Endothelial cell of umbilical vein (primary cell): ENCODE measurements around the gene SIGLEC6. TPM values are rescaled to one million over a fixed set of nuclear protein-coding genes. Genes with fewer than 3 reads are reported as not detected.

Experiments
- BruUV-seq: library from RNA; stranded (reverse); fragments of 400-500 nt; replicated peaks from 2 replicates; lab custom pipeline; 2021; lab: Mats Ljungman, UMichigan
- CTCF ChIA-PET: fragments of 300-600, 350-600 bp; sonication (Branson Sonifier 250); formaldehyde crosslinking; loops from one replicate; lab custom pipeline; 2021; ENCODE audit warnings: antibody characterized with exemption, inconsistent platforms; lab: Charles Lee
- POLR2A ChIA-PET: fragments of 300-600, 350-600 bp; sonication (Branson Sonifier 250); formaldehyde crosslinking; loops from one replicate; lab custom pipeline; 2021; ENCODE audit warnings: antibody characterized with exemption, inconsistent platforms; lab: Charles Lee
- DNase-seq: peaks from one replicate; pipeline ENCODE4 v3.0.0-alpha.2; 2011; ENCODE audit warnings: low read depth, low spot score
- FAIRE-seq: peaks from 2 replicates; lab custom pipeline; 2011; peaks lifted over from hg19 to GRCh38; lab: Jason Lieb, UNC
- H2AFZ ChIP-seq: 2 replicates; pipeline ENCODE4 v1.6.0; 2012; ENCODE audit warnings: low read depth, low read length, control low read depth, inconsistent platforms
- H3K27ac ChIP-seq: 2 replicates; pipeline ENCODE4 v1.5.1; 2011; ENCODE audit warnings: low read depth, mild to moderate bottlenecking, control low read depth, low read length, moderate library complexity; ENCODE audit not compliant: insufficient read depth
- H3K27me3 ChIP-seq, 2 experiments: 2 replicates each; pipeline versions ENCODE4 v1.6.0 to v1.6.1; 2011; ENCODE audit warnings: low read length in 2 of 2, mixed read lengths in 1 of 2; ENCODE audit not compliant: control insufficient read depth in 2 of 2, insufficient read depth in 2 of 2
- H3K36me3 ChIP-seq, 2 experiments: 2 replicates in 1 of 2; 3 replicates in 1 of 2; pipeline ENCODE4 v1.5.1; 2011; ENCODE audit warnings: low read length in 2 of 2, mild to moderate bottlenecking in 1 of 2, moderate library complexity in 1 of 2; ENCODE audit not compliant: control insufficient read depth in 2 of 2, insufficient read depth in 2 of 2; ENCODE audit errors: extremely low read depth in 1 of 2
- H3K4me1 ChIP-seq: 3 replicates; pipeline ENCODE4 v1.5.1; 2011; ENCODE audit warnings: mild to moderate bottlenecking, low read length; ENCODE audit not compliant: control insufficient read depth, insufficient read depth; ENCODE audit errors: extremely low read depth
- H3K4me2 ChIP-seq: 2 replicates; pipeline ENCODE4 v1.6.1; 2011; ENCODE audit warnings: low read length, control low read depth, mixed read lengths; ENCODE audit not compliant: insufficient read depth
- H3K4me3 ChIP-seq, 3 experiments: fragments of 200-600 bp in 1 of 3; sonication (generic), shearing (Covaris generic) in 1 of 3; replicated peaks in 1 of 3; 2 replicates each; pipeline ENCODE4 v1.5.1; 2011 to 2016; ENCODE audit warnings: control low read depth in 3 of 3, low read length in 3 of 3, mild to moderate bottlenecking in 2 of 3, inconsistent platforms in 1 of 3, low read depth in 1 of 3, moderate library complexity in 1 of 3; ENCODE audit not compliant: insufficient read depth in 1 of 3
- H3K79me2 ChIP-seq: 2 replicates; pipeline ENCODE4 v1.6.0; 2012; ENCODE audit warnings: low read length, inconsistent platforms; ENCODE audit not compliant: control insufficient read depth, insufficient read depth
- H3K9ac ChIP-seq: replicated peaks from 2 replicates; pipeline ENCODE3; 2011; ENCODE audit warnings: low read length, control low read depth; ENCODE audit not compliant: insufficient read depth; ENCODE audit errors: extremely low read depth
- H3K9me1 ChIP-seq: replicated peaks from 3 replicates; pipeline ENCODE4 v1.6.0; 2011; ENCODE audit warnings: mild to moderate bottlenecking, low read length; ENCODE audit not compliant: control insufficient read depth, insufficient read depth; ENCODE audit errors: extremely low read depth
- H3K9me3 ChIP-seq: replicated peaks from 2 replicates; pipeline ENCODE4 v1.5.1; 2012; ENCODE audit warnings: low read length, inconsistent platforms; ENCODE audit not compliant: control insufficient read depth, insufficient read depth
- H4K20me1 ChIP-seq: replicated peaks from 2 replicates; pipeline ENCODE3; 2011; ENCODE audit warnings: mild to moderate bottlenecking, low read length; ENCODE audit not compliant: control insufficient read depth, insufficient read depth; ENCODE audit errors: extremely low read depth
- CTCF ChIP-seq, 2 donors: IDR thresholded peaks; 1 replicate in 1 of 2; 2 replicates in 1 of 2; pipeline ENCODE4 v1.5.1; 2011; ENCODE audit warnings: low read length in 2 of 2, mild to moderate bottlenecking in 2 of 2, moderate library complexity in 2 of 2, control low read depth in 1 of 2, inconsistent platforms in 1 of 2, low read depth in 1 of 2; ENCODE audit not compliant: insufficient read depth in 1 of 2; ENCODE audit errors: extremely low read depth in 1 of 2
- FOS ChIP-seq: IDR thresholded peaks from 2 replicates; pipeline ENCODE4 v1.6.1; 2011; ENCODE audit warnings: mild to moderate bottlenecking, low read length, moderate library complexity, borderline replicate concordance; ENCODE audit not compliant: insufficient read depth
- GATA2 ChIP-seq: IDR thresholded peaks from 2 replicates; pipeline ENCODE4 v1.7.0; 2011; ENCODE audit warnings: low read depth, mild to moderate bottlenecking, moderate library complexity, mixed read lengths, low read length; ENCODE audit not compliant: insufficient read length, insufficient read depth
- MYC ChIP-seq: IDR thresholded peaks from one replicate; pipeline ENCODE4 v1.6.1; 2011; ENCODE audit warnings: mild to moderate bottlenecking, low read depth, low read length
- dilution Hi-C: fragments of 300-500 bp; cut with MboI; formaldehyde crosslinking; loops from one replicate; pipeline ENCODE4 v1.15.0; 2019; ENCODE audit warnings: low sequenced_read_pairs; ENCODE audit not compliant: extremely low pct_ligation_motif_present
- intact Hi-C: fragments of 100-400 bp; cut with micrococcal nuclease; formaldehyde crosslinking; loops from one replicate; pipeline ENCODE4 v1.10.0; 2022
- polyA plus RNA-seq, 4 experiments: library from polyadenylated mRNA; depleted of rRNA in 3 of 4; stranded (reverse) in 3 of 4; unstranded in 1 of 4; fragments of >200 nt; gene quantifications; 2 replicates each; pipeline versions ENCODE4 v1.2.1 to v1.2.3, GENCODE V29; 2011 to 2012; ENCODE audit warnings: missing spikeins in 1 of 4
- small RNA-seq: library from RNA; depleted of rRNA; stranded (forward); fragments of <200 nt; gene quantifications from one replicate; pipeline ENCODE3, GENCODE V24; 2012; ENCODE audit warnings: low replicate concordance, low read depth; ENCODE audit not compliant: insufficient read depth, insufficient read length
- total RNA-seq: library from RNA; stranded (reverse); gene quantifications from 2 replicates; pipeline ENCODE4 v1.2.3, GENCODE V29; 2021

SIGLEC6 gene
- total and polyA plus RNA-seq, 2 donors (not counting 3 experiments of a cell fraction or from before 2014, with no cell fraction given), result not detected

- intact Hi-C loops (no loop called here), dilution Hi-C loops (no loop called here)
- H3K9ac ChIP-seq, result no peak overlapping the region
- no peaks in the 10 kb centered on the region for H3K27me3 ChIP-seq
- no peak overlapping the region for H3K27ac ChIP-seq
- FAIRE-seq (no peak), DNase-seq (no peak)
- no peaks in the 10 kb centered on the region for H3K4me1 ChIP-seq
- CTCF ChIA-PET, result interaction anchor here (10.3 kb wide), 1 partner anchor 190 kb away, joined by 414 read pairs; no protein-coding TSS in a partner anchor
- H4K20me1 ChIP-seq, result no peaks in the 10 kb centered on the region
- POLR2A ChIA-PET, result no interaction called here
- no peaks in the 10 kb centered on the region for H3K79me2 ChIP-seq
- H2AFZ ChIP-seq, result no peak overlapping the region
- H3K9me3 ChIP-seq, result no peaks in the 10 kb centered on the region
- no TSS peak for BruUV-seq
- H3K36me3 ChIP-seq, result no peaks in the 10 kb centered on the region
- no peaks in the 10 kb centered on the region for H3K9me1 ChIP-seq
- TF ChIP-seq FOS (no peak), GATA2 (no peak), MYC (no peak)
- H3K4me3 ChIP-seq, result no peak overlapping the region
- no peak overlapping the region for H3K4me2 ChIP-seq
Measured at GRCh38 chr19:51468545-51468920, 62.9 kb downstream of the SIGLEC6 start.

GRCh38 chr19:51467864-51468544, 63.5 kb downstream of the SIGLEC6 start:
- Histone ChIP-seq H3K9me3 (no peaks in the 10 kb centered on the region), H3K4me2 (no peak overlapping the region), H3K4me3 (no peak overlapping the region), H3K9me1 (no peaks in the 10 kb centered on the region), H3K27ac (no peak overlapping the region), H3K9ac (no peak overlapping the region), H2AFZ (no peak overlapping the region), H3K4me1 (no peaks in the 10 kb centered on the region), H3K36me3 (no peaks in the 10 kb centered on the region), H3K27me3 (no peaks in the 10 kb centered on the region), H3K79me2 (no peaks in the 10 kb centered on the region), H4K20me1 (no peaks in the 10 kb centered on the region)
- DNase-seq (no peak), FAIRE-seq (no peak)
- intact Hi-C loops (no loop called here), dilution Hi-C loops (no loop called here)
- CTCF ChIA-PET, result interaction anchor here (10.3 kb wide), 1 partner anchor 190 kb away, joined by 414 read pairs; no protein-coding TSS in a partner anchor
- BruUV-seq, result no TSS peak
- POLR2A ChIA-PET, result no interaction called here
- TF ChIP-seq CTCF (IDR thresholded peaks at IDR 0.05; ENCODE audit: extremely low read depth in 1 of 2, insufficient read depth in 1 of 2, low read depth in 1 of 2, low read length in 2 of 2), result no peak
- TF ChIP-seq FOS, result no peak

Small RNA genes within 50 kb of the gene (small RNA-seq; reads per million reads assigned to genes)
- gene AC020914.3, result not detected

Other genes starting within 250 kb of the SIGLEC6 start
- gene IGLON5, start 220.0 kb downstream of the SIGLEC6 start, total RNA-seq, result not detected in 2 replicates
- not detected in 2 replicates for gene IGLON5, start 220.0 kb downstream of the SIGLEC6 start, polyA plus RNA-seq
- 0.39 and 0.62 TPM in 2 replicates for gene VSIG10L, start 189.5 kb downstream of the SIGLEC6 start, total RNA-seq
- gene VSIG10L, start 189.5 kb downstream of the SIGLEC6 start, polyA plus RNA-seq, result 0.77 and 0.94 TPM in 2 replicates
- gene ETFB, start 165.3 kb downstream of the SIGLEC6 start, total RNA-seq, result 48.6 and 54.1 TPM in 2 replicates
- gene ETFB, start 165.3 kb downstream of the SIGLEC6 start, polyA plus RNA-seq, result 89.9 and 99.2 TPM in 2 replicates
- 0.97 TPM in 1 of 2 replicates, not detected in the other for gene CLDND2, start 162.7 kb downstream of the SIGLEC6 start, total RNA-seq
- not detected in 2 replicates for gene CLDND2, start 162.7 kb downstream of the SIGLEC6 start, polyA plus RNA-seq
- gene NKG7, start 159.0 kb downstream of the SIGLEC6 start, total RNA-seq, result not detected in 2 replicates
- gene NKG7, start 159.0 kb downstream of the SIGLEC6 start, polyA plus RNA-seq, result not detected in 2 replicates
- gene LIM2, start 143.7 kb downstream of the SIGLEC6 start, total RNA-seq, result not detected in 2 replicates
- gene LIM2, start 143.7 kb downstream of the SIGLEC6 start, polyA plus RNA-seq, result not detected in 2 replicates
- gene C19orf84, start 141.1 kb downstream of the SIGLEC6 start, total RNA-seq, result not detected in 2 replicates
- gene C19orf84, start 141.1 kb downstream of the SIGLEC6 start, polyA plus RNA-seq, result not detected in 2 replicates
- not detected in 2 replicates for gene SIGLEC10, start 114.0 kb downstream of the SIGLEC6 start, total RNA-seq
- gene SIGLEC10, start 114.0 kb downstream of the SIGLEC6 start, polyA plus RNA-seq, result not detected in 2 replicates
- gene SIGLEC8, start 73.2 kb downstream of the SIGLEC6 start, total RNA-seq, result not detected in 2 replicates
- gene SIGLEC8, start 73.2 kb downstream of the SIGLEC6 start, polyA plus RNA-seq, result not detected in 2 replicates
- not detected in 2 replicates for gene CEACAM18, start 53.1 kb downstream of the SIGLEC6 start, total RNA-seq
- gene CEACAM18, start 53.1 kb downstream of the SIGLEC6 start, polyA plus RNA-seq, result not detected in 2 replicates
- not detected in 2 replicates for gene SIGLEC12, start 29.9 kb downstream of the SIGLEC6 start, total RNA-seq
- not detected in 2 replicates for gene SIGLEC12, start 29.9 kb downstream of the SIGLEC6 start, polyA plus RNA-seq
- gene ZNF175, start 39.6 kb upstream of the SIGLEC6 start, total RNA-seq, result 16.5 and 21.4 TPM in 2 replicates
- gene ZNF175, start 39.6 kb upstream of the SIGLEC6 start, polyA plus RNA-seq, result 3.8 and 4.9 TPM in 2 replicates
- not detected in 2 replicates for gene SIGLEC5, start 98.7 kb upstream of the SIGLEC6 start, total RNA-seq
- gene SIGLEC5, start 98.7 kb upstream of the SIGLEC6 start, polyA plus RNA-seq, result not detected in 2 replicates
- 0.58 TPM in 1 of 2 replicates, not detected in the other for gene SIGLEC14, start 115.2 kb upstream of the SIGLEC6 start, total RNA-seq
- 0.10 and 0.14 TPM in 2 replicates for gene SIGLEC14, start 115.2 kb upstream of the SIGLEC6 start, polyA plus RNA-seq
- gene SPACA6, start 161.7 kb upstream of the SIGLEC6 start, total RNA-seq, result 34.4 and 41.1 TPM in 2 replicates
- gene SPACA6, start 161.7 kb upstream of the SIGLEC6 start, polyA plus RNA-seq, result 11.9 and 14.5 TPM in 2 replicates
- not detected in 2 replicates for gene HAS1, start 192.3 kb upstream of the SIGLEC6 start, total RNA-seq
- not detected in 2 replicates for gene HAS1, start 192.3 kb upstream of the SIGLEC6 start, polyA plus RNA-seq
- gene FPR1, start 220.2 kb upstream of the SIGLEC6 start, total RNA-seq, result not detected in 2 replicates
- gene FPR1, start 220.2 kb upstream of the SIGLEC6 start, polyA plus RNA-seq, result not detected in 2 replicates
- gene FPR2, start 229.5 kb upstream of the SIGLEC6 start, total RNA-seq, result not detected in 2 replicates
- gene FPR2, start 229.5 kb upstream of the SIGLEC6 start, polyA plus RNA-seq, result not detected in 2 replicates